GM19463 (cell line): ENCODE data around the gene DDO.

Experiments
- ATAC-seq: cut with Tn5 transposase; IDR thresholded peaks from one replicate; pipeline ENCODE4 v1.9.1; 2021; ENCODE audit warnings: mild to moderate bottlenecking, moderate library complexity; ENCODE audit not compliant: unreplicated experiment

The DDO gene

GRCh38 chr6:110421749-110422443 is 6.5 kb upstream of the DDO start:
- no peak for ATAC-seq

GRCh38 chr6:110419028-110419739 is 3.8 kb upstream of the DDO start:
- ATAC-seq = no peak

GRCh38 chr6:110418594-110418993 is 3.2 kb upstream of the DDO start:
- ATAC-seq = no peak

GRCh38 chr6:110414669-110415068 is 706 bp downstream of the DDO start:
- no peak for ATAC-seq

GRCh38 chr6:110412360-110412759 is 3.0 kb downstream of the DDO start:
- no peak for ATAC-seq

- ATAC-seq = no peak
Measured at GRCh38 chr6:110410511-110410910, 4.9 kb downstream of the DDO start.

- no peak for ATAC-seq
Measured at GRCh38 chr6:110409794-110410193, 5.6 kb downstream of the DDO start.

- no peak for ATAC-seq
Measured at GRCh38 chr6:110408901-110409300, 6.5 kb downstream of the DDO start.

GRCh38 chr6:110404607-110405006 is 10.8 kb downstream of the DDO start:
- no peak for ATAC-seq

- ATAC-seq = no peak
Measured at GRCh38 chr6:110401585-110402176, 13.7 kb downstream of the DDO start.

- ATAC-seq = no peak
Measured at GRCh38 chr6:110400208-110400607, 15.2 kb downstream of the DDO start.

GRCh38 chr6:110399219-110400071 is 15.9 kb downstream of the DDO start:
- no peak for ATAC-seq

- no peak for ATAC-seq
Measured at GRCh38 chr6:110398778-110399177, 16.6 kb downstream of the DDO start.

GRCh38 chr6:110395221-110395620 is 20.2 kb downstream of the DDO start:
- ATAC-seq = no peak

- no peak for ATAC-seq
Measured at GRCh38 chr6:110394409-110394808, 21.0 kb downstream of the DDO start.

- ATAC-seq = no peak
Measured at GRCh38 chr6:110392727-110393126, 22.6 kb downstream of the DDO start.

- ATAC-seq = no peak
Measured at GRCh38 chr6:110390404-110390803, 25.0 kb downstream of the DDO start.

GRCh38 chr6:110389689-110390382 is 25.5 kb downstream of the DDO start:
- no peak for ATAC-seq

GRCh38 chr6:110387986-110388385 is 27.4 kb downstream of the DDO start:
- no peak for ATAC-seq

- ATAC-seq = no peak
Measured at GRCh38 chr6:110385458-110385863, 29.9 kb downstream of the DDO start.

GRCh38 chr6:110378552-110378951 is 36.8 kb downstream of the DDO start:
- no peak for ATAC-seq
